Neuronal stem cell (in vitro differentiated cells): Measurements from ENCODE around the gene ZNF212.
"Not testable (repeated sequence)": the region's sequence is repeated elsewhere in the genome, so short reads cannot be mapped to it uniquely, and the experiment has no call there.

Source experiments
- DNase-seq: peaks from one replicate; pipeline ENCODE4 v3.0.0-alpha.2; 2013; ENCODE audit warnings: low spot score
- H2AFZ ChIP-seq: one replicate; pipeline ENCODE4 v1.6.1; 2013; ENCODE audit warnings: mild to moderate bottlenecking, low read length, inconsistent platforms
- H2AK5ac ChIP-seq: 2 replicates; pipeline ENCODE4 v1.6.1; 2013; ENCODE audit warnings: low read depth, mild to moderate bottlenecking, inconsistent platforms, low read length, moderate library complexity, mixed read lengths
- H2BK120ac ChIP-seq: 2 replicates; pipeline ENCODE4 v1.6.1; 2013; ENCODE audit warnings: low read depth, mild to moderate bottlenecking, inconsistent platforms, low read length, moderate library complexity, mixed read lengths
- H2BK12ac ChIP-seq: one replicate; pipeline ENCODE4 v1.6.1; 2013; ENCODE audit warnings: low read length, inconsistent platforms
- H2BK15ac ChIP-seq: 2 replicates; pipeline ENCODE4 v1.6.1; 2013; ENCODE audit warnings: mild to moderate bottlenecking, low read length, inconsistent platforms, mixed read lengths
- H2BK5ac ChIP-seq: one replicate; pipeline ENCODE4 v1.6.1; 2013; ENCODE audit warnings: inconsistent platforms, mild to moderate bottlenecking, low read length, moderate library complexity
- H3K14ac ChIP-seq: one replicate; pipeline ENCODE4 v1.6.1; 2013; ENCODE audit warnings: low read length, inconsistent platforms
- H3K18ac ChIP-seq: 2 replicates; pipeline ENCODE4 v1.6.1; 2013; ENCODE audit warnings: low read length, inconsistent platforms
- H3K23ac ChIP-seq: 2 replicates; pipeline ENCODE4 v1.6.1; 2013; ENCODE audit warnings: low read depth, mild to moderate bottlenecking, mixed read lengths, low read length, inconsistent platforms; ENCODE audit not compliant: poor library complexity
- H3K27ac ChIP-seq: replicated peaks from 3 replicates; pipeline ENCODE4 v1.5.1; 2013; ENCODE audit warnings: low read length, inconsistent platforms
- H3K27me3 ChIP-seq, 3 experiments: 2 replicates each; pipeline ENCODE4 v1.6.1; 2013; ENCODE audit warnings: low read length in 3 of 3, mild to moderate bottlenecking in 2 of 3, inconsistent platforms in 1 of 3, low read depth in 1 of 3, mixed read lengths in 1 of 3, moderate library complexity in 1 of 3; ENCODE audit not compliant: control insufficient read depth in 3 of 3, insufficient read depth in 3 of 3
- H3K36me3 ChIP-seq, 2 donors: replicated peaks in 1 of 2; 2 replicates each; pipeline ENCODE4 v1.6.1; 2013; ENCODE audit warnings: low read length in 2 of 2; ENCODE audit not compliant: control insufficient read depth in 2 of 2, insufficient read depth in 2 of 2
- H3K4ac ChIP-seq: 2 replicates; pipeline ENCODE4 v1.6.1; 2013; ENCODE audit warnings: inconsistent platforms, mild to moderate bottlenecking, low read length, moderate library complexity
- H3K4me1 ChIP-seq, 2 donors: 1 replicate in 1 of 2; 2 replicates in 1 of 2; pipeline ENCODE4 v1.6.1; 2013; ENCODE audit warnings: low read length in 2 of 2, low read depth in 1 of 2; ENCODE audit not compliant: control insufficient read depth in 2 of 2, insufficient read depth in 1 of 2
- H3K4me2 ChIP-seq: one replicate; pipeline ENCODE4 v1.6.1; 2013; ENCODE audit warnings: mild to moderate bottlenecking, low read length, inconsistent platforms; ENCODE audit not compliant: insufficient read depth, poor library complexity, severe bottlenecking
- H3K4me3 ChIP-seq, 2 donors: 2 replicates each; pipeline ENCODE4 v1.5.1; 2013; ENCODE audit warnings: low read length in 2 of 2, mild to moderate bottlenecking in 2 of 2, inconsistent platforms in 1 of 2, moderate library complexity in 1 of 2
- H3K79me1 ChIP-seq: one replicate; pipeline ENCODE4 v1.6.1; 2013; ENCODE audit warnings: low read depth, mild to moderate bottlenecking, inconsistent platforms, low read length, moderate library complexity
- H3K9ac ChIP-seq: one replicate; pipeline ENCODE4 v1.6.1; 2013; ENCODE audit warnings: mild to moderate bottlenecking, low read depth, low read length, inconsistent platforms; ENCODE audit not compliant: poor library complexity
- H3K9me3 ChIP-seq, 2 donors: replicated peaks in 1 of 2; 2 replicates each; pipeline versions ENCODE3 to v1.6.1; 2013; ENCODE audit warnings: low read length in 2 of 2, mild to moderate bottlenecking in 2 of 2, inconsistent platforms in 1 of 2, low read depth in 1 of 2, mixed read lengths in 1 of 2, moderate library complexity in 1 of 2; ENCODE audit not compliant: control insufficient read depth in 2 of 2, insufficient read depth in 1 of 2
- H4K8ac ChIP-seq: one replicate; pipeline ENCODE4 v1.6.1; 2013; ENCODE audit warnings: low read depth, mild to moderate bottlenecking, inconsistent platforms, low read length, moderate library complexity
- H4K91ac ChIP-seq: one replicate; pipeline ENCODE4 v1.6.1; 2013; ENCODE audit warnings: low read length, low read depth, mild to moderate bottlenecking, inconsistent platforms; ENCODE audit not compliant: poor library complexity
- WGBS, 2 donors: extraction: QIAGEN DNeasy Blood & Tissue Kit; methylation state at CpG; one replicate each; pipeline ENCODE4 v1.1.7; 2013; ENCODE audit warnings: missing lambda C conversion rate in 2 of 2, mixed read lengths in 1 of 2; ENCODE audit not compliant: insufficient read length in 2 of 2, insufficient replicate concordance in 1 of 2; ENCODE audit errors: extremely low coverage in 2 of 2; 5-methylcytosine and 5-hydroxymethylcytosine counted together

The ZNF212 gene

GRCh38 chr7:149228831-149229471 is 10.5 kb upstream of the ZNF212 start:
- no peak overlapping the region for H2BK12ac ChIP-seq
- no peak overlapping the region for H3K4ac ChIP-seq
- no peak overlapping the region for H3K27ac ChIP-seq
- H3K14ac ChIP-seq = no peak overlapping the region
- H2BK5ac ChIP-seq = no peak overlapping the region
- H4K91ac ChIP-seq = no peak overlapping the region
- no peak overlapping the region for H3K4me3 ChIP-seq
- no peak for DNase-seq
- H3K4me1 ChIP-seq = peaks cover 0 to 6% of the 10 kb centered on the region in 2 donors
- H2AFZ ChIP-seq = no peak overlapping the region
- no peak overlapping the region for H2BK120ac ChIP-seq
- no CpG with 5 or more reads among the region's 7 CpGs for WGBS, 2 donors
- H3K9me3 ChIP-seq = no peaks in the 10 kb centered on the region
- H3K79me1 ChIP-seq = no peaks in the 10 kb centered on the region
- H3K23ac ChIP-seq = no peak overlapping the region
- no peak overlapping the region for H4K8ac ChIP-seq
- H3K36me3 ChIP-seq = peaks cover 17 to 21% of the 10 kb centered on the region in 2 donors
- H3K4me2 ChIP-seq = no peak overlapping the region
- H2BK15ac ChIP-seq = no peak overlapping the region
- no peak overlapping the region for H3K18ac ChIP-seq
- H3K9ac ChIP-seq = no peak overlapping the region
- H3K27me3 ChIP-seq = no peaks in the 10 kb centered on the region
- H2AK5ac ChIP-seq = no peak overlapping the region

GRCh38 chr7:149229526-149229925 is 9.9 kb upstream of the ZNF212 start:
- Histone ChIP-seq H3K18ac (peak overlapping the region; percentile 29), H3K4me2 (no peak overlapping the region), H4K91ac (no peak overlapping the region), H3K4ac (no peak overlapping the region), H2BK120ac (no peak overlapping the region), H3K27ac (no peak overlapping the region), H3K14ac (no peak overlapping the region), H2AK5ac (no peak overlapping the region), H3K27me3 (no peaks in the 10 kb centered on the region), H3K4me3 (no peak overlapping the region), H3K23ac (no peak overlapping the region), H3K79me1 (peaks cover 1% of the 10 kb centered on the region), H3K9me3 (no peaks in the 10 kb centered on the region), H2BK15ac (no peak overlapping the region), H3K36me3 (peaks cover 14 to 16% of the 10 kb centered on the region in 2 donors), H2BK5ac (no peak overlapping the region), H2BK12ac (no peak overlapping the region), H3K4me1 (peaks cover 0 to 6% of the 10 kb centered on the region in 2 donors), H3K9ac (no peak overlapping the region), H2AFZ (no peak overlapping the region), H4K8ac (no peak overlapping the region)
- no CpG with 5 or more reads among the region's 6 CpGs for WGBS, 2 donors
- DNase-seq = no peak

GRCh38 chr7:149232362-149232761 is 7.1 kb upstream of the ZNF212 start:
- Histone ChIP-seq H3K36me3 (no peaks in the 10 kb centered on the region), H4K8ac (no peak overlapping the region), H3K23ac (no peak overlapping the region), H3K4ac (no peak overlapping the region), H2AFZ (no peak overlapping the region), H3K27ac (no peak overlapping the region), H3K14ac (no peak overlapping the region), H3K4me1 (peaks cover 0 to 6% of the 10 kb centered on the region in 2 donors), H2BK5ac (no peak overlapping the region), H3K79me1 (peaks cover 1% of the 10 kb centered on the region), H3K9ac (no peak overlapping the region), H2BK12ac (no peak overlapping the region), H3K4me3 (no peak overlapping the region), H4K91ac (no peak overlapping the region), H2AK5ac (no peak overlapping the region), H3K4me2 (no peak overlapping the region), H3K9me3 (no peaks in the 10 kb centered on the region), H2BK120ac (no peak overlapping the region), H2BK15ac (no peak overlapping the region), H3K18ac (no peak overlapping the region), H3K27me3 (no peaks in the 10 kb centered on the region)
- DNase-seq = no peak
- no CpG with 5 or more reads among the region's 2 CpGs for WGBS, 2 donors

- not testable (repeated sequence) for H2AK5ac ChIP-seq, H3K4me2 ChIP-seq, H3K36me3 ChIP-seq, H3K79me1 ChIP-seq, H2BK5ac ChIP-seq, H3K18ac ChIP-seq, H2BK12ac ChIP-seq, DNase-seq, H3K4me1 ChIP-seq, H4K8ac ChIP-seq, H3K9me3 ChIP-seq, H3K9ac ChIP-seq, H3K23ac ChIP-seq, H2BK120ac ChIP-seq, H3K4ac ChIP-seq, H3K27me3 ChIP-seq, H3K4me3 ChIP-seq, H4K91ac ChIP-seq, H2BK15ac ChIP-seq, H2AFZ ChIP-seq, H3K14ac ChIP-seq, H3K27ac ChIP-seq
- no CpG with 5 or more reads among the region's 7 CpGs for WGBS, 2 donors
These were observed 5.7 kb upstream of the ZNF212 start for GRCh38 chr7:149233655-149234204.
